GM23338 (cell line): ENCODE measurements around the gene FAM53B. TPM values are rescaled to one million over a fixed set of nuclear protein-coding genes. Genes with fewer than 3 reads are reported as not detected.

Experiments
- ATAC-seq: fragments of 200-7000 bp; cut with Tn5 transposase; 3 replicates; pipeline ENCODE4 v1.9.1; 2020
- DNase-seq: peaks from one replicate; pipeline ENCODE4 v3.0.0-alpha.2; 2015; ENCODE audit warnings: low spot score
- H2AFZ ChIP-seq: fragments of 200-600 bp; sonication (generic); 2 replicates; pipeline ENCODE4 v1.8.0; 2016; ENCODE audit warnings: antibody characterized with exemption, mild to moderate bottlenecking, moderate library complexity
- H3F3A ChIP-seq: fragments of 200-600 bp; sonication (generic); replicated peaks from 2 replicates; pipeline ENCODE4 v1.8.0; 2017; ENCODE audit warnings: antibody characterized with exemption, mixed run types, low read depth
- H3K27ac ChIP-seq: fragments of 200-600 bp; sonication (generic); 2 replicates; pipeline ENCODE4 v1.6.1; 2016; ENCODE audit warnings: low read depth
- H3K27me3 ChIP-seq: fragments of 200-600 bp; sonication (generic); 2 replicates; pipeline ENCODE4 v1.8.0; 2016; ENCODE audit warnings: mild to moderate bottlenecking, mixed run types, moderate library complexity; ENCODE audit not compliant: insufficient read depth
- H3K36me3 ChIP-seq: fragments of 200-600 bp; sonication (generic); 2 replicates; pipeline ENCODE4 v1.8.0; 2016; ENCODE audit warnings: mild to moderate bottlenecking; ENCODE audit not compliant: insufficient read depth
- H3K4me1 ChIP-seq: fragments of 200-600 bp; sonication (generic); 2 replicates; pipeline ENCODE4 v1.8.0; 2016; ENCODE audit warnings: mild to moderate bottlenecking, moderate library complexity; ENCODE audit not compliant: insufficient read depth
- H3K4me2 ChIP-seq: fragments of 200-600 bp; sonication (generic); 2 replicates; pipeline ENCODE4 v1.7.1; 2017; ENCODE audit warnings: mixed run types
- H3K4me3 ChIP-seq: fragments of 200-600 bp; sonication (generic); 2 replicates; pipeline ENCODE4 v1.6.1; 2016; ENCODE audit warnings: mixed run types
- H3K79me2 ChIP-seq: fragments of 200-600 bp; sonication (generic); replicated peaks from 2 replicates; pipeline ENCODE4 v1.8.0; 2017; ENCODE audit warnings: mild to moderate bottlenecking; ENCODE audit not compliant: insufficient read depth
- H3K9me2 ChIP-seq: fragments of 200-600 bp; sonication (generic); 2 replicates; pipeline ENCODE4 v1.8.0; 2017; ENCODE audit not compliant: insufficient read depth
- H4K20me1 ChIP-seq: fragments of 200-600 bp; sonication (generic); replicated peaks from 2 replicates; pipeline ENCODE4 v1.8.0; 2017; ENCODE audit warnings: mild to moderate bottlenecking; ENCODE audit not compliant: insufficient read depth
- H3K27ac Mint-ChIP-seq: 2 replicates; pipeline ENCODE4 v1.8.0; 2020; ENCODE audit warnings: inconsistent platforms, mild to moderate bottlenecking, moderate library complexity, mixed read lengths
- H3K27me3 Mint-ChIP-seq: 3 replicates; pipeline ENCODE4 v1.8.0; 2022; ENCODE audit warnings: low read depth, mild to moderate bottlenecking, moderate library complexity, mixed read lengths, inconsistent platforms; ENCODE audit not compliant: insufficient read depth, poor library complexity
- H3K36me3 Mint-ChIP-seq: 3 replicates; pipeline ENCODE4 v1.8.0; 2021; ENCODE audit warnings: low read depth, mild to moderate bottlenecking, inconsistent platforms, moderate library complexity, mixed read lengths
- H3K4me1 Mint-ChIP-seq: 3 replicates; pipeline ENCODE4 v1.8.0; 2020; ENCODE audit warnings: mild to moderate bottlenecking, inconsistent platforms, mixed read lengths
- H3K4me3 Mint-ChIP-seq: 3 replicates; pipeline ENCODE4 v1.8.0; 2021; ENCODE audit warnings: moderate library complexity, mild to moderate bottlenecking, inconsistent platforms, mixed read lengths
- H3K9me3 Mint-ChIP-seq: 3 replicates; pipeline ENCODE4 v1.8.0; 2020; ENCODE audit warnings: moderate library complexity, mild to moderate bottlenecking, inconsistent platforms, mixed read lengths
- CREB1 ChIP-seq: fragments of 250-450 bp; sonication (Bioruptor Pico); IDR thresholded peaks from 2 replicates; pipeline ENCODE4 v1.5.0; 2020; ENCODE audit warnings: low read depth, mild to moderate bottlenecking, moderate library complexity
- CTCF ChIP-seq, 2 experiments: fragments of 200-600 bp in 1 of 2; sonication (generic) in 1 of 2; conservative IDR thresholded peaks; 2 replicates each; pipeline versions ENCODE4 v1.5.1 to v1.6.1; 2016 to 2017; ENCODE audit warnings: antibody characterized with exemption in 2 of 2, low read depth in 2 of 2, mild to moderate bottlenecking in 2 of 2, moderate library complexity in 1 of 2
- ETS1 ChIP-seq: IDR thresholded peaks from 2 replicates; pipeline ENCODE4 v1.6.1; 2016; ENCODE audit warnings: antibody characterized with exemption
- EZH2 ChIP-seq: fragments of 200-600 bp; sonication (generic); IDR thresholded peaks from one replicate; pipeline ENCODE4 v1.8.0; 2017; ENCODE audit warnings: antibody characterized with exemption, mild to moderate bottlenecking, low read depth; ENCODE audit not compliant: unreplicated experiment
- EZH2phosphoT487 ChIP-seq: fragments of 200-600 bp; sonication (generic); IDR thresholded peaks from one replicate; pipeline ENCODE4 v1.8.1; 2018; ENCODE audit warnings: antibody characterized with exemption; ENCODE audit not compliant: unreplicated experiment
- JUNB ChIP-seq: IDR thresholded peaks from one replicate; pipeline ENCODE4 v1.6.1; 2016; ENCODE audit warnings: antibody characterized with exemption; ENCODE audit not compliant: unreplicated experiment
- NANOG ChIP-seq: IDR thresholded peaks from 2 replicates; pipeline ENCODE4 v1.6.1; 2016; ENCODE audit warnings: antibody characterized with exemption, borderline replicate concordance
- POLR2AphosphoS5 ChIP-seq: IDR thresholded peaks from 2 replicates; pipeline ENCODE4 v1.6.1; 2016; ENCODE audit warnings: antibody characterized with exemption, low read depth
- REST ChIP-seq: IDR thresholded peaks from one replicate; pipeline ENCODE4 v1.6.1; 2018; ENCODE audit warnings: antibody characterized with exemption; ENCODE audit not compliant: unreplicated experiment
- STAT1 ChIP-seq: IDR thresholded peaks from one replicate; pipeline ENCODE4 v1.6.1; 2016; ENCODE audit warnings: antibody characterized with exemption; ENCODE audit not compliant: unreplicated experiment
- ZNF114 ChIP-seq: fragments of 250-450 bp; sonication (Bioruptor Pico); IDR thresholded peaks from 2 replicates; pipeline ENCODE4 v1.5.0; 2020; ENCODE audit warnings: mild to moderate bottlenecking, moderate library complexity
- ZNF331 ChIP-seq: fragments of 250-450 bp; sonication (Bioruptor Pico); IDR thresholded peaks from 2 replicates; pipeline ENCODE4 v1.5.0; 2020; ENCODE audit warnings: low read depth, mild to moderate bottlenecking, moderate library complexity
- polyA plus RNA-seq: library from polyadenylated mRNA; unstranded; fragments of >200 nt; fragmentation: Nextera tagmentation; extraction: Ambion mirVana; gene quantifications from 2 replicates; pipeline ENCODE4 v1.2.1, GENCODE V29; 2016
- total RNA-seq: library from RNA; depleted of rRNA; stranded (reverse); fragments of >200 nt; shearing (Covaris generic); gene quantifications from 2 replicates; pipeline ENCODE4 v1.2.3, GENCODE V29; 2014

Gene FAM53B
- total and polyA plus RNA-seq, 2 experiments from 2014 or later: 3.0 to 20.3 TPM

GRCh38 chr10:124686707-124687376 lies 57.3 kb downstream of the FAM53B start:
- Histone ChIP-seq H3K4me1 (no peaks in the 10 kb centered on the region), H2AFZ (no peak overlapping the region), H3K27ac (no peak overlapping the region), H3K79me2 (no peaks in the 10 kb centered on the region), H3K4me2 (no peak overlapping the region), H3K4me3 (no peak overlapping the region), H3K27me3 (no peaks in the 10 kb centered on the region), H3K36me3 (no peaks in the 10 kb centered on the region), H4K20me1 (no peaks in the 10 kb centered on the region; the same call in none of the 2 replicates), H3K9me2 (no peaks in the 10 kb centered on the region), H3F3A (no peaks in the 10 kb centered on the region)
- H3K27me3 Mint-ChIP-seq: peaks cover 3% of the 10 kb centered on the region
- H3K4me1 Mint-ChIP-seq: peaks cover 34% of the 10 kb centered on the region
- H3K27ac Mint-ChIP-seq: peak overlapping the region; percentile 24; the same call in 1 of the 2 replicates
- H3K9me3 Mint-ChIP-seq: no peaks in the 10 kb centered on the region
- ATAC-seq (no peak), DNase-seq (no peak)
- no peak for TF ChIP-seq REST
- no peak for TF ChIP-seq POLR2AphosphoS5
- no peak for TF ChIP-seq STAT1
- TF ChIP-seq ETS1: no peak
- TF ChIP-seq ZNF114 (CRISPR knock-in tag): no peak
- TF ChIP-seq EZH2phosphoT487: no peak
- no peak overlapping the region for H3K4me3 Mint-ChIP-seq
- H3K36me3 Mint-ChIP-seq: no peaks in the 10 kb centered on the region; the same call in 1 of the 3 replicates

- Histone ChIP-seq H3F3A (no peaks in the 10 kb centered on the region), H3K4me1 (no peaks in the 10 kb centered on the region), H3K4me2 (no peak overlapping the region), H3K9me2 (no peaks in the 10 kb centered on the region), H3K27me3 (no peaks in the 10 kb centered on the region), H3K27ac (no peak overlapping the region), H3K4me3 (no peak overlapping the region), H3K36me3 (no peaks in the 10 kb centered on the region), H3K79me2 (no peaks in the 10 kb centered on the region), H4K20me1 (no peaks in the 10 kb centered on the region; the same call in none of the 2 replicates), H2AFZ (no peak overlapping the region)
- DNase-seq (peak; percentile 20), ATAC-seq (peak; percentile 38)
- H3K9me3 Mint-ChIP-seq: no peaks in the 10 kb centered on the region
- H3K4me3 Mint-ChIP-seq: no peak overlapping the region
- H3K36me3 Mint-ChIP-seq: peaks cover 10% of the 10 kb centered on the region
- no peak overlapping the region for H3K27ac Mint-ChIP-seq
- peaks cover 30% of the 10 kb centered on the region for H3K4me1 Mint-ChIP-seq
- peaks cover 3% of the 10 kb centered on the region for H3K27me3 Mint-ChIP-seq
- TF ChIP-seq ZNF114 (CRISPR knock-in tag): no peak
- no peak for TF ChIP-seq NANOG
- no peak for TF ChIP-seq JUNB
- TF ChIP-seq CREB1 (CRISPR knock-in tag): no peak
- TF ChIP-seq POLR2AphosphoS5: no peak
- TF ChIP-seq CTCF (conservative IDR thresholded peaks at IDR 0.05; ENCODE audit: low read depth in 2 of 2): no peak
- TF ChIP-seq EZH2: no peak
- TF ChIP-seq ZNF331 (CRISPR knock-in tag): no peak
Observed at GRCh38 chr10:124685261-124685660, 58.9 kb downstream of the FAM53B start.
